ENCODE data around the gene NOL7.

NOL7 gene

GRCh38 chr6:13597073-13597472 is 18.1 kb upstream of the NOL7 start:
- TF ChIP-seq CTCF (IDR thresholded peaks at IDR 0.05; ENCODE audit: low read depth, low read length), result no peak
- no peak overlapping the region for H3K4me3 ChIP-seq (ENCODE audit: low read depth, low read length)
- DNase-seq (ENCODE audit: low read depth), result no peak

- no peak for DNase-seq (ENCODE audit: low read depth)
- TF ChIP-seq POLR2A (IDR thresholded peaks at IDR 0.05; ENCODE audit: extremely low read depth, insufficient read length) (no peak), CTCF (IDR thresholded peaks at IDR 0.05; ENCODE audit: low read depth, low read length) (no peak), MAX (IDR thresholded peaks at IDR 0.05; ENCODE audit: low read depth, low read length) (no peak), MYC (IDR thresholded peaks at IDR 0.05; ENCODE audit: low read depth, low read length) (no peak)
- no peak overlapping the region for H3K4me3 ChIP-seq (ENCODE audit: low read depth, low read length)
These were observed 15.1 kb upstream of the NOL7 start for GRCh38 chr6:13600036-13600435.

GRCh38 chr6:13604135-13604534 is 11.0 kb upstream of the NOL7 start:
- no peak overlapping the region for H3K4me3 ChIP-seq (ENCODE audit: low read depth, low read length)
- no peak for DNase-seq (ENCODE audit: low read depth)
- no peak for TF ChIP-seq CTCF (IDR thresholded peaks at IDR 0.05; ENCODE audit: low read depth, low read length)
- TF ChIP-seq POLR2A (IDR thresholded peaks at IDR 0.05; ENCODE audit: extremely low read depth, insufficient read length), result no peak

- TF ChIP-seq MAX (IDR thresholded peaks at IDR 0.05; ENCODE audit: low read depth, low read length) (no peak), POLR2A (IDR thresholded peaks at IDR 0.05; ENCODE audit: extremely low read depth, insufficient read length) (no peak), CTCF (IDR thresholded peaks at IDR 0.05; ENCODE audit: low read depth, low read length) (no peak), MYC (IDR thresholded peaks at IDR 0.05; ENCODE audit: low read depth, low read length) (no peak)
- no peak overlapping the region for H3K4me3 ChIP-seq (ENCODE audit: low read depth, low read length)
- DNase-seq (ENCODE audit: low read depth), result no peak
These were observed 10.4 kb upstream of the NOL7 start for GRCh38 chr6:13604546-13605416.

GRCh38 chr6:13605634-13606033 is 9.5 kb upstream of the NOL7 start:
- TF ChIP-seq CTCF (IDR thresholded peaks at IDR 0.05; ENCODE audit: low read depth, low read length), result no peak
- no peak for TF ChIP-seq MYC (IDR thresholded peaks at IDR 0.05; ENCODE audit: low read depth, low read length)
- no peak for TF ChIP-seq MAX (IDR thresholded peaks at IDR 0.05; ENCODE audit: low read depth, low read length)
- TF ChIP-seq POLR2A (IDR thresholded peaks at IDR 0.05; ENCODE audit: extremely low read depth, insufficient read length), result no peak
- no peak overlapping the region for H3K4me3 ChIP-seq (ENCODE audit: low read depth, low read length)
- DNase-seq (ENCODE audit: low read depth), result no peak

- DNase-seq (ENCODE audit: low read depth), result no peak
- no peak for TF ChIP-seq MYC (IDR thresholded peaks at IDR 0.05; ENCODE audit: low read depth, low read length)
- TF ChIP-seq CTCF (IDR thresholded peaks at IDR 0.05; ENCODE audit: low read depth, low read length), result no peak
- no peak for TF ChIP-seq POLR2A (IDR thresholded peaks at IDR 0.05; ENCODE audit: extremely low read depth, insufficient read length)
- no peak for TF ChIP-seq MAX (IDR thresholded peaks at IDR 0.05; ENCODE audit: low read depth, low read length)
- no peak overlapping the region for H3K4me3 ChIP-seq (ENCODE audit: low read depth, low read length)
These were observed 3.4 kb upstream of the NOL7 start for GRCh38 chr6:13611715-13612114.
